Left ventricle myocardium inferior (tissue), 1 donor: ENCODE results near the gene CPNE4. TPM values are rescaled to one million over a fixed set of nuclear protein-coding genes. Genes with fewer than 3 reads are reported as not detected.

Experiments used
- DNase-seq: peaks from one replicate; pipeline ENCODE4 v3.0.0-alpha.2; 2020
- H3K27ac ChIP-seq: fragments of 200-600 bp; replicated peaks from 2 replicates; pipeline ENCODE4 v1.8.0; 2021
- H3K27me3 ChIP-seq: fragments of 200-600 bp; 2 replicates; pipeline ENCODE4 v1.8.0; 2021; ENCODE audit warnings: low read depth
- H3K36me3 ChIP-seq: fragments of 200-600 bp; 2 replicates; pipeline ENCODE4 v1.8.0; 2021
- H3K4me1 ChIP-seq: fragments of 200-600 bp; 2 replicates; pipeline ENCODE4 v1.8.0; 2021
- H3K4me3 ChIP-seq: fragments of 200-600 bp; 2 replicates; pipeline ENCODE4 v1.8.0; 2021; ENCODE audit warnings: mild to moderate bottlenecking, moderate library complexity
- H3K9me3 ChIP-seq: fragments of 200-600 bp; replicated peaks from 2 replicates; pipeline ENCODE4 v1.8.0; 2021
- intact Hi-C: fragments of 100-400 bp; cut with micrococcal nuclease; formaldehyde crosslinking; loops from one replicate; pipeline ENCODE4 v1.11.0; 2022
- total RNA-seq: library from RNA; stranded (reverse); fragmentation: NEBNext Ultra II Directional; extraction: Animal tissue kit (Norgen Biotek cat#: 25700); gene quantifications from one replicate; pipeline ENCODE4 v1.2.1, GENCODE V29; 2021
- TF ChIP-seq, protein P1 (sequence below): fragments of 200-600 bp; IDR thresholded peaks from 2 replicates; pipeline ENCODE4 v1.8.0; 2021; ENCODE audit warnings: antibody characterized with exemption, mild to moderate bottlenecking, borderline replicate concordance
- donor health status: DM: no; HTN: yes; CAD: no; lungs with severe emphysema.

The CPNE4 gene
- total RNA-seq, 1 donor from 2014 or later, result 17.9 TPM

DNA sequence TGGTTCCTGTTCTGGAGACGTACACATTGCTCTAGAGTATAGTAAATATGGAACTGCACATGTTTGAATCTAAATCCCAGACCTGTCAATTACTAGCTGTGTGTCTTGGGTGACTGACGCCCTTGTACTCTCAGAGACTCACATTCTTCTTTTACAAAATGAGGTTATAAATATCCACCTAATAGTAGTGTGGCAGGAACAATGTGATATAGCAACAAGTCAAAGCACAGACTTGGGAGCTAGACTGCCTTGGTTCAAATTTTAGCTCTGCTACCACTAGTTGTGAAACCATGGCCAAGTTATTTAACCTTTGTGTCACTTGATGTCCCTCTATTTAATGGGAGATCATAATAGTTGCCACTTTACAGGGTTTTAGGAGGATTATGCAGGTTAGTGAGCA lies 245.6 kb downstream of the CPNE4 start:
- peak overlapping the region; percentile 81 for H3K27ac ChIP-seq
- intact Hi-C loops, result no loop called here
- no peaks in the 10 kb centered on the region for H3K27me3 ChIP-seq

DNA sequence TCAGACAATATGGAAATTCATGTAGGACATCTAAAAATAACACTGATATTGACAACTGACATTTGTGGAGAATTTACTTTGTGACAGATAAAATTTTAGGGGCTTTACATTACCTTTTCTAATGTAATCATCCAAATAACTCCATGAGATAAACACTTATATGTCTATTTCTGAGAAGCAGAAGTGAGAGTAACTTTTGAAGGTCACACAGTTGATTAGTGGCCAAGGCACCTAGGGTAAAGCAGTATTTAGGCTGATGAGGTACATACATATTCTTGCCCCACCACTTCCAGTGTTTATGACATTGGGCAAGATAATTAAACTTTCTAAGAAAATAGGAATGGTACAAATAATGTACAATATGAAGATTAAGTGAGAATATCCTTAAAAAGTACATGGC lies 248.4 kb downstream of the CPNE4 start:
- peaks cover 5% of the 10 kb centered on the region for H3K9me3 ChIP-seq
- intact Hi-C loops, result no loop called here
- no peaks in the 10 kb centered on the region for H3K36me3 ChIP-seq
- H3K4me3 ChIP-seq, result no peak overlapping the region
- no peak for DNase-seq
- TF ChIP-seq, protein P1, sequence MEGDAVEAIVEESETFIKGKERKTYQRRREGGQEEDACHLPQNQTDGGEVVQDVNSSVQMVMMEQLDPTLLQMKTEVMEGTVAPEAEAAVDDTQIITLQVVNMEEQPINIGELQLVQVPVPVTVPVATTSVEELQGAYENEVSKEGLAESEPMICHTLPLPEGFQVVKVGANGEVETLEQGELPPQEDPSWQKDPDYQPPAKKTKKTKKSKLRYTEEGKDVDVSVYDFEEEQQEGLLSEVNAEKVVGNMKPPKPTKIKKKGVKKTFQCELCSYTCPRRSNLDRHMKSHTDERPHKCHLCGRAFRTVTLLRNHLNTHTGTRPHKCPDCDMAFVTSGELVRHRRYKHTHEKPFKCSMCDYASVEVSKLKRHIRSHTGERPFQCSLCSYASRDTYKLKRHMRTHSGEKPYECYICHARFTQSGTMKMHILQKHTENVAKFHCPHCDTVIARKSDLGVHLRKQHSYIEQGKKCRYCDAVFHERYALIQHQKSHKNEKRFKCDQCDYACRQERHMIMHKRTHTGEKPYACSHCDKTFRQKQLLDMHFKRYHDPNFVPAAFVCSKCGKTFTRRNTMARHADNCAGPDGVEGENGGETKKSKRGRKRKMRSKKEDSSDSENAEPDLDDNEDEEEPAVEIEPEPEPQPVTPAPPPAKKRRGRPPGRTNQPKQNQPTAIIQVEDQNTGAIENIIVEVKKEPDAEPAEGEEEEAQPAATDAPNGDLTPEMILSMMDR, result no peak
- H3K27ac ChIP-seq, result no peak overlapping the region
- peaks cover 14% of the 10 kb centered on the region for H3K4me1 ChIP-seq
- no peaks in the 10 kb centered on the region for H3K27me3 ChIP-seq

More for the DNA sequence above, 245.6 kb downstream of the CPNE4 start:
- Histone ChIP-seq H3K9me3 (peaks cover 5% of the 10 kb centered on the region), H3K36me3 (no peaks in the 10 kb centered on the region), H3K4me3 (no peak overlapping the region), H3K4me1 (peaks cover 14% of the 10 kb centered on the region)
- TF ChIP-seq, protein P1, result no peak
- DNase-seq, result no peak

DNA sequence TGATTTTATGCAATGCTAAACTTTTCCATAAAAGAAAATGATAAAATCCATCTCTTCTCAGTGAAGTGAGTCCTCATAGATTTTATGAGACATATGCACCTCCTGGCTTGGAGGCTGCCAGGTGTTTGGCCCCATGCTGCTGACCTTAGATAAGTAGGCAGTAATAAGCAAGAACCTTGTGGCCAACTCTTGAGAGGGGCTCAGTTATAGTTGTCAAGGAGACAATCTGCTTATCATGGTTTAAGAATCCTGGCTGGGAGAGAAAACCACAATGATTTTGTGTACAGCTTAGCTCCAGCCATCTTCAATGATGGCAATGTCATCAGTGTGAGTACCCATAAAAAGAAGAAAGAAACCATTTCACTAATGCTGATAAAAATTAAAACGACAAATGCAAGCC lies 252.1 kb downstream of the CPNE4 start:
- Histone ChIP-seq H3K4me1 (no peaks in the 10 kb centered on the region), H3K36me3 (no peaks in the 10 kb centered on the region), H3K27me3 (no peaks in the 10 kb centered on the region), H3K4me3 (no peak overlapping the region), H3K27ac (no peak overlapping the region), H3K9me3 (peaks cover 16% of the 10 kb centered on the region)
- TF ChIP-seq, protein P1, result no peak
- intact Hi-C loops, result no loop called here
- no peak for DNase-seq

DNA sequence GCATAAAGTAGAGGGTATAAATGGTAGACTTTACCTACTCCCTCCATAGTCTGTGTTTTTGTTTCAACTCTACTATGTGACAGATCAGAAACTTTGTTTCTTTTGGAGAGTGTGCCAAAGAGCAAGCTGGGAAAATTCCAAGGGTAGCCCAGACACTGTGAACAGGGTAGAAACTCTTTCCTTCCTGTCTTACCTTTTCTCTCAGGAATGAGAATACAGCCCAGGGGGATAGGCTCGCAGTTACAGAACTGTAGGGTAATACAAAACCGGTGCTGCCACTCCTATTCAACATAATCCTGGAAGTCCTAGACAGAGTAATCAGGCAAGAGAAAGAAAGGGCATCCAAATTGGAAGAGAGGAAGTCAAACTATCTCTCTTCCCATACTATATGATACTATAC lies 256.3 kb downstream of the CPNE4 start:
- Histone ChIP-seq H3K36me3 (no peaks in the 10 kb centered on the region), H3K9me3 (peaks cover 11% of the 10 kb centered on the region), H3K27me3 (no peaks in the 10 kb centered on the region), H3K4me3 (no peak overlapping the region), H3K27ac (no peak overlapping the region), H3K4me1 (no peaks in the 10 kb centered on the region)
- TF ChIP-seq, protein P1, result no peak
- no peak for DNase-seq
- intact Hi-C loops, result no loop called here

DNA sequence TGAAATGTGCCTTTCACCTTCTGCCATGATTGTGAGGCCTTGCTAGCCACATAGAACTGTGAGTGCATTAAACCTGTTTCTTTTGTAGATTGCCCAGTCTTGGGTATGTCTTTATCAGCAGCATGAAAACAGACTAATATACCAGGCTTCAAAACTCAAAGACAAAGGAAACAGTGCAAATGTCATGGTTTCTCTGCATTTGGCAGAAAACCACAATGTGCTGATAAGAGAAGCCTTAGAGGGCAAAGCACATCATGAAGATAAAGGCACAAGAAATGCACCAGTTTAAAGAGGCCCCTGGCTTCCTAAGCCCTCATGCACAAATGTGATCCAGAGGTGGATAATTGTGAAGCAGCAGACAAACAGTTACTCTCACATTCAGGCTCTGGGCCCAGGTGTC lies 259.2 kb downstream of the CPNE4 start:
- Histone ChIP-seq H3K27ac (no peak overlapping the region), H3K27me3 (no peaks in the 10 kb centered on the region), H3K4me1 (no peaks in the 10 kb centered on the region), H3K4me3 (no peak overlapping the region), H3K9me3 (peaks cover 11% of the 10 kb centered on the region), H3K36me3 (no peaks in the 10 kb centered on the region)
- intact Hi-C loops, result no loop called here
- no peak for DNase-seq
- TF ChIP-seq, protein P1, result no peak
